Ishikawa (cell line): Measurements from ENCODE around the gene PROM1.

Experiments used
- CEBPB ChIP-seq: IDR thresholded peaks from 2 replicates; pipeline ENCODE4 v1.6.1; 2012
- CREB1 ChIP-seq: IDR thresholded peaks from 2 replicates; pipeline ENCODE4 v1.6.1; 2012; ENCODE audit warnings: low read depth
- EP300 ChIP-seq: IDR thresholded peaks from 2 replicates; pipeline ENCODE4 v1.6.1; 2012; ENCODE audit warnings: borderline replicate concordance
- FOXM1 ChIP-seq: IDR thresholded peaks from 2 replicates; pipeline ENCODE4 v1.6.1; 2012; ENCODE audit warnings: low read depth, borderline replicate concordance
- MAX ChIP-seq: IDR thresholded peaks from 2 replicates; pipeline ENCODE4 v1.6.1; 2012
- NFIC ChIP-seq: IDR thresholded peaks from 2 replicates; pipeline ENCODE4 v1.6.1; 2012
- RAD21 ChIP-seq: IDR thresholded peaks from 2 replicates; pipeline ENCODE4 v1.6.1; 2012; ENCODE audit warnings: low read depth
- REST ChIP-seq: IDR thresholded peaks from 2 replicates; pipeline ENCODE4 v1.6.1; 2012; ENCODE audit warnings: low read depth, mild to moderate bottlenecking
- TAF1 ChIP-seq: IDR thresholded peaks from 2 replicates; pipeline ENCODE4 v1.6.1; 2012; ENCODE audit warnings: low read depth, mild to moderate bottlenecking
- TCF12 ChIP-seq: IDR thresholded peaks from 2 replicates; pipeline ENCODE4 v1.6.1; 2012; ENCODE audit warnings: low read depth
- TEAD4 ChIP-seq: IDR thresholded peaks from 2 replicates; pipeline ENCODE4 v1.6.1; 2012
- USF1 ChIP-seq: IDR thresholded peaks from 2 replicates; pipeline ENCODE4 v1.6.1; 2012
- YY1 ChIP-seq: IDR thresholded peaks from 2 replicates; pipeline ENCODE4 v1.6.1; 2012; ENCODE audit warnings: low read depth

- no peak for TF ChIP-seq TAF1
- TF ChIP-seq MAX, result no peak
- TF ChIP-seq REST, result no peak
- no peak for TF ChIP-seq EP300
- no peak for TF ChIP-seq TEAD4
- TF ChIP-seq RAD21, result no peak
- TF ChIP-seq YY1, result no peak
- TF ChIP-seq FOXM1, result no peak
- TF ChIP-seq TCF12, result no peak
- no peak for TF ChIP-seq NFIC
- no peak for TF ChIP-seq USF1
- no peak for TF ChIP-seq CREB1
- TF ChIP-seq CEBPB, result no peak
Observed at GRCh38 chr4:16037901-16038300, 45.9 kb downstream of the PROM1 start.
